Testis (tissue), 3 donors: Measurements from ENCODE around the gene RYR1. TPM values are rescaled to one million over a fixed set of nuclear protein-coding genes. Genes with fewer than 3 reads are reported as not detected.
"Not testable (repeated sequence)": the region's sequence is repeated elsewhere in the genome, so short reads cannot be mapped to it uniquely, and the experiment has no call there.

ENCODE experiments used
- DNase-seq: peaks from one replicate; pipeline ENCODE4 v3.0.0-alpha.2; 2019
- H3K27ac ChIP-seq, 2 donors: fragments of 200-600 bp; sonication (generic); one replicate each; pipeline ENCODE4 v1.5.1; 2019
- H3K27me3 ChIP-seq: fragments of 200-600 bp; sonication (generic); one replicate; pipeline ENCODE4 v1.5.1; 2019
- H3K36me3 ChIP-seq: fragments of 200-600 bp; sonication (generic); one replicate; pipeline ENCODE4 v1.5.1; 2017; ENCODE audit warnings: low read depth; ENCODE audit errors: missing control alignments
- H3K4me1 ChIP-seq: fragments of 200-600 bp; sonication (generic); one replicate; pipeline ENCODE4 v1.5.1; 2019
- H3K4me3 ChIP-seq, 2 donors: fragments of 200-600 bp; sonication (generic); one replicate each; pipeline ENCODE4 v1.5.1; 2017 to 2019
- H3K9me3 ChIP-seq: fragments of 200-600 bp; sonication (generic); one replicate; pipeline ENCODE4 v1.5.1; 2017
- POLR2A ChIP-seq: fragments of 450-650 bp; IDR thresholded peaks from one replicate; pipeline ENCODE4 v1.6.1; 2017; ENCODE audit warnings: antibody characterized with exemption, mild to moderate bottlenecking, moderate library complexity
- WGBS, 2 donors: methylation state at CpG; one replicate each; pipeline ENCODE4 v1.1.5; 2018; 5-methylcytosine and 5-hydroxymethylcytosine counted together
- intact Hi-C: fragments of 100-400 bp; cut with DNase I; formaldehyde crosslinking; loops from one replicate; pipeline ENCODE4 v1.15.1; 2023; ENCODE audit warnings: low total_unique reads
- polyA plus RNA-seq: library from polyadenylated mRNA; stranded (reverse); fragments of 350-450 nt; fragmentation: Illumina TruSeq; extraction: RNeasy Lipid Tissue Mini Kit (QIAGEN cat#74804); gene quantifications from one replicate; pipeline ENCODE4 v1.2.3, GENCODE V29; 2014; ENCODE audit warnings: low read depth, low replicate concordance; ENCODE audit not compliant: insufficient read depth
- total RNA-seq, 2 donors: library from RNA; depleted of rRNA; stranded (reverse); fragments of >200 nt; gene quantifications; one replicate each; pipeline ENCODE4 v1.2.3, GENCODE V29; 2016
- TF ChIP-seq, protein P1 (sequence below), 3 experiments: fragments of 450-650 bp in 2 of 3; fragments of 200-600 bp in 1 of 3; sonication (generic) in 1 of 3; IDR thresholded peaks; one replicate each; pipeline ENCODE4 v1.5.1; 2016 to 2019; ENCODE audit warnings: antibody characterized with exemption in 3 of 3, mild to moderate bottlenecking in 2 of 3, moderate library complexity in 1 of 3

The RYR1 gene
- total and polyA plus RNA-seq, 3 donors from 2014 or later, result 11.8 to 26.1 (median 15.6) TPM

GRCh38 chr19:38571682-38572081 is 138.2 kb downstream of the RYR1 start:
- WGBS, 2 donors, result 85 to 92% methylated on average over 2 of the region's 2 CpGs
- no peak for TF ChIP-seq POLR2A
- TF ChIP-seq, protein P1, sequence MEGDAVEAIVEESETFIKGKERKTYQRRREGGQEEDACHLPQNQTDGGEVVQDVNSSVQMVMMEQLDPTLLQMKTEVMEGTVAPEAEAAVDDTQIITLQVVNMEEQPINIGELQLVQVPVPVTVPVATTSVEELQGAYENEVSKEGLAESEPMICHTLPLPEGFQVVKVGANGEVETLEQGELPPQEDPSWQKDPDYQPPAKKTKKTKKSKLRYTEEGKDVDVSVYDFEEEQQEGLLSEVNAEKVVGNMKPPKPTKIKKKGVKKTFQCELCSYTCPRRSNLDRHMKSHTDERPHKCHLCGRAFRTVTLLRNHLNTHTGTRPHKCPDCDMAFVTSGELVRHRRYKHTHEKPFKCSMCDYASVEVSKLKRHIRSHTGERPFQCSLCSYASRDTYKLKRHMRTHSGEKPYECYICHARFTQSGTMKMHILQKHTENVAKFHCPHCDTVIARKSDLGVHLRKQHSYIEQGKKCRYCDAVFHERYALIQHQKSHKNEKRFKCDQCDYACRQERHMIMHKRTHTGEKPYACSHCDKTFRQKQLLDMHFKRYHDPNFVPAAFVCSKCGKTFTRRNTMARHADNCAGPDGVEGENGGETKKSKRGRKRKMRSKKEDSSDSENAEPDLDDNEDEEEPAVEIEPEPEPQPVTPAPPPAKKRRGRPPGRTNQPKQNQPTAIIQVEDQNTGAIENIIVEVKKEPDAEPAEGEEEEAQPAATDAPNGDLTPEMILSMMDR (IDR thresholded peaks at IDR 0.05), result no peak
- no peaks in the 10 kb centered on the region for H3K27me3 ChIP-seq
- no peak for DNase-seq
- no peaks in the 10 kb centered on the region for H3K4me1 ChIP-seq
- intact Hi-C loops, result no loop called here
- no peaks in the 10 kb centered on the region for H3K36me3 ChIP-seq
- no peak overlapping the region for H3K27ac ChIP-seq
- no peak overlapping the region for H3K4me3 ChIP-seq
- H3K9me3 ChIP-seq, result no peaks in the 10 kb centered on the region

DNA sequence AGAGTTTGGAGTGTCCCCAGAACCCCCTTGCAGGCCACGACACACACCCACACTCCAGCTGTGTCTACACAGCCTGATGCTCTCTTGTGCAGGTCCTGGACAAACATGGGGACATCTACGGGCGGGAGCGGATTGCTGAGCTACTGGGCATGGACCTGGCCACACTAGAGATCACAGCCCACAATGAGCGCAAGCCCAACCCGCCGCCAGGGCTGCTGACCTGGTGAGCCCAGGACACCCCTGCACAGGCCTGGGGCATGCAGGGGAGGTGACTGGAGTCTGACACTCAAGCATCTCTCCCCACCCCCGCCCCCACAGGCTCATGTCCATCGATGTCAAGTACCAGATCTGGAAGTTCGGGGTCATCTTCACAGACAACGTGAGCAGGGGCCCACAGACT is 144.3 kb downstream of the RYR1 start:
- Histone ChIP-seq H3K9me3 (no peaks in the 10 kb centered on the region), H3K27me3 (no peaks in the 10 kb centered on the region), H3K27ac (no peak overlapping the region), H3K36me3 (no peaks in the 10 kb centered on the region), H3K4me1 (no peaks in the 10 kb centered on the region), H3K4me3 (no peak overlapping the region)
- DNase-seq, result no peak
- TF ChIP-seq, protein P1 (IDR thresholded peaks at IDR 0.05), result no peak
- TF ChIP-seq POLR2A, result no peak
- WGBS, 2 donors, result 85 to 89% methylated on average over 7 to 11 of the region's 11 CpGs
- intact Hi-C loops, result no loop called here

GRCh38 chr19:38579304-38579703 is 145.8 kb downstream of the RYR1 start:
- H3K36me3 ChIP-seq, H3K4me1 ChIP-seq, H3K9me3 ChIP-seq, H3K4me3 ChIP-seq, intact Hi-C loops, H3K27ac ChIP-seq, DNase-seq, H3K27me3 ChIP-seq: not testable (repeated sequence)
- WGBS, 2 donors, result 88 to 92% methylated on average over 6 of the region's 6 CpGs

GRCh38 chr19:38580080-38580479 is 146.6 kb downstream of the RYR1 start:
- Histone ChIP-seq H3K4me1 (no peaks in the 10 kb centered on the region), H3K4me3 (no peak overlapping the region), H3K27me3 (no peaks in the 10 kb centered on the region), H3K9me3 (no peaks in the 10 kb centered on the region), H3K27ac (no peak overlapping the region), H3K36me3 (no peaks in the 10 kb centered on the region)
- TF ChIP-seq, protein P1 (IDR thresholded peaks at IDR 0.05), result no peak
- no peak for TF ChIP-seq POLR2A
- intact Hi-C loops, result no loop called here
- WGBS, 2 donors, result 94 to 97% methylated on average over 10 to 14 of the region's 15 CpGs
- no peak for DNase-seq

DNA sequence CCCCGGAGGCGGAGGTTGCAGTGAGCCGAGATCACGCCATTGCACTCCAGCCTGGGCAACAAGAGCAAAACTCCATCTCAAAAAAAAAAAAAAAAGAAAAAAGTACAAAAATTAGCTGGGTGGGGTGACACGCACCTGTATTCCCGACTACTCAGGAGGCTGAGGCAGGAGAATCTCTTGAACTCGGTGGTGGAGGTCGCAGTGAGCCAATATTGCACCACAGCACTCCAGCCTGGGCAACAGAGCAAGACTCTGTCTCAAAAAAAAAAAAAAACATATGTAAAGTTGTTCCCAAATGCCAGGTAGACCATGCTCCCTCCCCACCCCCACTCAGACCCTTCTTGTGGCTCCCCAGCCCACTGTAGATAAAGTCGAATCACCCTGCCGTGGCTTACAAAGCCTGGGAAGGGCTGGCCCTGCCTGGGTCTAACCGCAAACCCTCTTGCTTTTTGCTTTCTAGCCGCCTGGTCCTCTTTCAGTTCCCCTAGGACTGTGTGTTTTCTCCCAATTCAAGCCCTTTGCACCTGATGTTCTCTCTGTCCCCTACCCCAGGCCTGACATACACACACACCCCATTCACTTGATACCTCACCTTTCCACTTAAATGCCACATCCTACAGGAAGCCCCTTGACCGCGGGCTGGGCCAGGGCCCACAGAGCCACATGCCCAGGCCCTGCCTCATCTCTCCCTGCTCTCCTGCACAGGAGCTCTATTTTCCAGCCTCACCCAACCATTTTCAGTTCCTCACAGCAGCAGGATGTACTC is 149.9 kb downstream of the RYR1 start:
- H3K27me3 ChIP-seq, result no peaks in the 10 kb centered on the region
- intact Hi-C loops, result no loop called here
- WGBS, 2 donors, result 91 to 93% methylated on average over 14 of the region's 14 CpGs

More for the DNA sequence above, 149.9 kb downstream of the RYR1 start:
- Histone ChIP-seq H3K9me3 (no peaks in the 10 kb centered on the region), H3K4me1 (no peaks in the 10 kb centered on the region), H3K4me3 (no peak overlapping the region), H3K27ac (no peak overlapping the region), H3K36me3 (no peaks in the 10 kb centered on the region)
- TF ChIP-seq POLR2A, result no peak
- TF ChIP-seq, protein P1 (IDR thresholded peaks at IDR 0.05), result no peak
- no peak for DNase-seq
